ENCODE results near the gene C8A. TPM values are rescaled to one million over a fixed set of nuclear protein-coding genes. Genes with fewer than 3 reads are reported as not detected.

Gene C8A
- total RNA-seq, 1 experiment from 2014 or later, result not detected

- Mint-ChIP-seq H3K27me3 (ENCODE audit: low read depth) (peaks cover 7% of the 10 kb centered on the region; the same call in 1 of the 2 replicates), H3K36me3 (ENCODE audit: insufficient read depth in 1 of 3, low read depth in 3 of 3) (no peaks in the 10 kb centered on the region), H3K27ac (no peak overlapping the region), H3K4me1 (peaks cover 0 to 3% of the 10 kb centered on the region in 2 experiments; a peak in 2 of 4 replicates), H3K4me3 (no peak overlapping the region), H3K9me3 (no peaks in the 10 kb centered on the region)
- H3K9ac ChIP-seq (ENCODE audit: extremely low read depth, insufficient read length, low read length), result no peak overlapping the region
- H4K8ac ChIP-seq (replicated peaks; ENCODE audit: insufficient read length, low read depth, low read length), result no peak overlapping the region
- H3K23ac ChIP-seq (ENCODE audit: insufficient read length, low read depth, low read length), result no peak overlapping the region
- no peak overlapping the region for H3T11ph ChIP-seq (ENCODE audit: low read length)
- H3K4ac ChIP-seq (ENCODE audit: low read depth, low read length), result no peak overlapping the region
- no peaks in the 10 kb centered on the region for H3K79me1 ChIP-seq (ENCODE audit: insufficient read depth, low read depth, low read length, poor library complexity, severe bottlenecking)
- no peaks in the 10 kb centered on the region for H3K79me2 ChIP-seq (ENCODE audit: insufficient read depth, low read length)
- H3K4me2 ChIP-seq (ENCODE audit: insufficient read depth, insufficient read length, low read length), result no peak overlapping the region
- no peak overlapping the region for H2BK5ac ChIP-seq (ENCODE audit: insufficient read length, low read length)
- H3K4me1 ChIP-seq (ENCODE audit: insufficient read depth, low read length), result no peaks in the 10 kb centered on the region
- no peak overlapping the region for H2BK15ac ChIP-seq (ENCODE audit: low read depth, low read length)
- H2AFZ ChIP-seq (ENCODE audit: low read length), result no peak overlapping the region
- H2BK20ac ChIP-seq (ENCODE audit: low read depth, low read length, poor library complexity, severe bottlenecking), result no peak overlapping the region
- no peak for TF ChIP-seq CTCF (conservative IDR thresholded peaks at IDR 0.05)
- no peak overlapping the region for H4K91ac ChIP-seq (ENCODE audit: insufficient read length, low read depth, low read length)
- no peaks in the 10 kb centered on the region for H3K27me3 ChIP-seq (ENCODE audit: insufficient read depth, low read length)
- no peaks in the 10 kb centered on the region for H3K9me3 ChIP-seq (ENCODE audit: control insufficient read depth, low read depth, low read length)
- no CpG with 5 or more reads among the region's 2 CpGs for WGBS (ENCODE audit: extremely low coverage, insufficient read length, low lambda C conversion rate)
- no peak overlapping the region for H3K56ac ChIP-seq (ENCODE audit: insufficient read length, low read depth, low read length)
- no peak overlapping the region for H2AK5ac ChIP-seq (ENCODE audit: insufficient read length, low read length)
- H2BK12ac ChIP-seq (ENCODE audit: insufficient read length, low read depth, low read length), result no peak overlapping the region
- no peak overlapping the region for H4K5ac ChIP-seq (ENCODE audit: insufficient read length, low read depth, low read length)
- no peak overlapping the region for H3K18ac ChIP-seq (ENCODE audit: insufficient read length, low read depth, low read length)
- DNase-seq, result no peak
- no peaks in the 10 kb centered on the region for H4K20me1 ChIP-seq (ENCODE audit: control insufficient read depth, insufficient read depth, insufficient read length)
- no peak overlapping the region for H3K27ac ChIP-seq (ENCODE audit: insufficient read length, low read depth, low read length)
- H3K14ac ChIP-seq (ENCODE audit: insufficient read depth, low read length), result no peak overlapping the region
- peaks cover 3% of the 10 kb centered on the region for H3K23me2 ChIP-seq (ENCODE audit: insufficient read length, low read depth, low read length, poor library complexity, severe bottlenecking)
- no peak overlapping the region for H2BK120ac ChIP-seq (ENCODE audit: low read depth, low read length, poor library complexity, severe bottlenecking)
These were observed 50.2 kb downstream of the C8A start for GRCh38 chr1:56904663-56905397.

Data from H9 (cell line).